Natural killer cell (primary cell): ENCODE results near the gene STK32A. TPM values are rescaled to one million over a fixed set of nuclear protein-coding genes. Genes with fewer than 3 reads are reported as not detected.

ENCODE experiments used
- ATAC-seq, 3 donors: fragments of 150-1000 bp in 2 of 3; fragments of 200-7000 bp in 1 of 3; cut with Tn5 transposase; 1 replicate in 1 of 3; 2 replicates in 2 of 3; pipeline ENCODE4 v1.10.0; 2021; ENCODE audit warnings: mild to moderate bottlenecking in 2 of 3, moderate library complexity in 2 of 3
- DNase-seq, 2 donors: peaks; one replicate each; pipeline versions ENCODE4 v3.0.0 to v3.0.0-alpha.2; 2013 to 2021; ENCODE audit warnings: mixed read lengths in 1 of 2
- H3K27ac ChIP-seq: one replicate; pipeline ENCODE4 v1.5.1; 2013; ENCODE audit warnings: mild to moderate bottlenecking, low read length
- H3K27me3 ChIP-seq: one replicate; pipeline ENCODE4 v1.6.1; 2013; ENCODE audit warnings: low read length; ENCODE audit not compliant: control insufficient read depth, insufficient read depth
- H3K36me3 ChIP-seq: one replicate; pipeline ENCODE4 v1.6.1; 2013; ENCODE audit warnings: low read length; ENCODE audit not compliant: control insufficient read depth, insufficient read depth
- H3K4me1 ChIP-seq: one replicate; pipeline ENCODE4 v1.6.1; 2013; ENCODE audit warnings: low read length; ENCODE audit not compliant: control insufficient read depth, insufficient read depth
- H3K4me3 ChIP-seq: one replicate; pipeline ENCODE4 v1.5.1; 2013; ENCODE audit warnings: low read length
- H3K9me3 ChIP-seq: one replicate; pipeline ENCODE4 v1.6.1; 2013; ENCODE audit warnings: low read length; ENCODE audit not compliant: control insufficient read depth, insufficient read depth
- H3K27ac Mint-ChIP-seq, 2 donors: one replicate each; pipeline ENCODE4 v1.8.0; 2022; ENCODE audit warnings: mild to moderate bottlenecking in 2 of 2, mixed read lengths in 2 of 2, moderate library complexity in 1 of 2
- H3K27me3 Mint-ChIP-seq, 2 donors: one replicate each; pipeline ENCODE4 v1.8.0; 2022; ENCODE audit warnings: low read depth in 2 of 2, mixed read lengths in 2 of 2
- H3K36me3 Mint-ChIP-seq: one replicate; pipeline ENCODE4 v1.8.0; 2022; ENCODE audit warnings: mixed read lengths
- H3K4me1 Mint-ChIP-seq, 2 donors: one replicate each; pipeline ENCODE4 v1.8.0; 2022; ENCODE audit warnings: mixed read lengths in 2 of 2
- H3K4me3 Mint-ChIP-seq: one replicate; pipeline ENCODE4 v1.8.0; 2022; ENCODE audit warnings: mild to moderate bottlenecking, moderate library complexity, mixed read lengths
- H3K9me3 Mint-ChIP-seq, 2 donors: one replicate each; pipeline ENCODE4 v1.8.0; 2022; ENCODE audit warnings: mixed read lengths in 2 of 2
- CTCF ChIP-seq: fragments of 200-600 bp; IDR thresholded peaks from one replicate; pipeline ENCODE4 v1.8.0; 2022; ENCODE audit warnings: antibody characterized with exemption
- WGBS: methylation state at CpG from one replicate; pipeline ENCODE4 v1.1.7; 2013; ENCODE audit warnings: missing lambda C conversion rate; ENCODE audit not compliant: insufficient coverage; 5-methylcytosine and 5-hydroxymethylcytosine counted together
- intact Hi-C: fragments of 100-400 bp; cut with micrococcal nuclease; formaldehyde crosslinking; loops from one replicate; pipeline ENCODE4 v1.14.2; 2022
- total RNA-seq, 4 donors: library from RNA; stranded (reverse); fragments of 120-200 nt in 1 of 4; gene quantifications; one replicate each; pipeline versions ENCODE4 v1.2.3 to v1.2.4, GENCODE V29; 2013 to 2022

Gene STK32A
- total RNA-seq, 3 donors from 2014 or later (not counting 1 experiment from before 2014, with no cell fraction given), result not detected

- ATAC-seq (no peak), DNase-seq (no peak)
- H3K9me3 Mint-ChIP-seq, result no peaks in the 10 kb centered on the region
- Histone ChIP-seq H3K9me3 (no peaks in the 10 kb centered on the region), H3K36me3 (no peaks in the 10 kb centered on the region), H3K4me3 (no peak overlapping the region), H3K27me3 (no peaks in the 10 kb centered on the region), H3K27ac (no peak overlapping the region), H3K4me1 (no peaks in the 10 kb centered on the region)
- WGBS, result 88% methylated on average over 6 of the region's 8 CpGs
- TF ChIP-seq CTCF, result no peak
- H3K36me3 Mint-ChIP-seq, result no peaks in the 10 kb centered on the region
- intact Hi-C loops, result no loop called here
- H3K4me1 Mint-ChIP-seq, result peaks cover 7 to 8% of the 10 kb centered on the region in 2 donors
- peaks cover 3 to 10% of the 10 kb centered on the region in 2 donors for H3K27me3 Mint-ChIP-seq
- no peak overlapping the region for H3K4me3 Mint-ChIP-seq
- no peak overlapping the region for H3K27ac Mint-ChIP-seq
Observed at GRCh38 chr5:147396070-147396823, 161.4 kb downstream of the STK32A start.

- intact Hi-C loops, result no loop called here
- no peak overlapping the region for H3K4me3 ChIP-seq
- Mint-ChIP-seq H3K4me3 (no peak overlapping the region), H3K36me3 (no peaks in the 10 kb centered on the region), H3K27me3 (peaks cover 3 to 5% of the 10 kb centered on the region in 2 donors), H3K27ac (no peak overlapping the region), H3K9me3 (no peaks in the 10 kb centered on the region), H3K4me1 (peaks cover 7 to 8% of the 10 kb centered on the region in 2 donors)
- no peaks in the 10 kb centered on the region for H3K4me1 ChIP-seq
- no peak overlapping the region for H3K27ac ChIP-seq
- H3K27me3 ChIP-seq, result no peaks in the 10 kb centered on the region
- no peaks in the 10 kb centered on the region for H3K9me3 ChIP-seq
- no peaks in the 10 kb centered on the region for H3K36me3 ChIP-seq
- ATAC-seq, result no peak
- 93% methylated on average over 11 of the region's 11 CpGs for WGBS
- TF ChIP-seq CTCF, result no peak
- DNase-seq, result no peak
Observed at GRCh38 chr5:147397616-147398015, 162.8 kb downstream of the STK32A start.

- Histone ChIP-seq H3K9me3 (no peaks in the 10 kb centered on the region), H3K4me1 (no peaks in the 10 kb centered on the region), H3K4me3 (no peak overlapping the region), H3K27ac (no peak overlapping the region), H3K27me3 (no peaks in the 10 kb centered on the region), H3K36me3 (no peaks in the 10 kb centered on the region)
- ATAC-seq (no peak), DNase-seq (no peak)
- Mint-ChIP-seq H3K27me3 (no peaks in the 10 kb centered on the region), H3K9me3 (no peaks in the 10 kb centered on the region), H3K4me3 (no peak overlapping the region), H3K27ac (no peak overlapping the region), H3K4me1 (peaks cover 7 to 8% of the 10 kb centered on the region in 2 donors), H3K36me3 (no peaks in the 10 kb centered on the region)
- no peak for TF ChIP-seq CTCF
- intact Hi-C loops, result no loop called here
- WGBS, result 94% methylated on average over 6 of the region's 9 CpGs
Observed at GRCh38 chr5:147398860-147399259, 164.0 kb downstream of the STK32A start.
